Iris pigment epithelial cell (primary cell): Measurements from ENCODE around the gene CHST1.

ENCODE experiments used
- DNase-seq: peaks from one replicate; pipeline ENCODE4 v3.0.0-alpha.2; 2011; ENCODE audit warnings: low read depth

The CHST1 gene

GRCh38 chr11:45644981-45645889 is 20.2 kb downstream of the CHST1 start:
- no peak for DNase-seq

- no peak for DNase-seq
These were observed 21.7 kb downstream of the CHST1 start for GRCh38 chr11:45643598-45644260.

GRCh38 chr11:45641961-45642360 is 23.5 kb downstream of the CHST1 start:
- DNase-seq = no peak

DNA sequence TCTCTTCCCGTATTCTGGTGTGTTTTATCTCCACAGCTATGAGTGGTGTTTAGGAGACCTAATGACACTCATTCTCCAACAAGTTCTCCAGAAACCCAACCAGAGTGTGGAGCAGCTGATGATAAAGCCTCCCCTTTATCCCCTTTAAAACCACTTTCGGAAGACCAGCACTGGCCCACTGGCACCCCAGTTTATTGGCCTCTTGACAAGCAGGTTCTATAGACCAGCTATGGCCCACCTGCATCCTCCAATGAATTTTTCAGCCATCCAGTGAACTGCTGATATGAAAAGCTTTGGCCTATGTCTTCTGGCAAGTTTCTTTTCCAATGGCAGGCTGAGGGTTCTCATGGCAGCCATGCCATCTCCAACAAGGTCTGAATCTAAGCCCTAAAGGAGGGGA is 27.4 kb downstream of the CHST1 start:
- DNase-seq = no peak

GRCh38 chr11:45635907-45636306 is 29.5 kb downstream of the CHST1 start:
- DNase-seq = no peak

GRCh38 chr11:45625611-45626010 is 39.8 kb downstream of the CHST1 start:
- DNase-seq = no peak

- no peak for DNase-seq
These were observed 41.3 kb downstream of the CHST1 start for GRCh38 chr11:45624095-45624494.

DNA sequence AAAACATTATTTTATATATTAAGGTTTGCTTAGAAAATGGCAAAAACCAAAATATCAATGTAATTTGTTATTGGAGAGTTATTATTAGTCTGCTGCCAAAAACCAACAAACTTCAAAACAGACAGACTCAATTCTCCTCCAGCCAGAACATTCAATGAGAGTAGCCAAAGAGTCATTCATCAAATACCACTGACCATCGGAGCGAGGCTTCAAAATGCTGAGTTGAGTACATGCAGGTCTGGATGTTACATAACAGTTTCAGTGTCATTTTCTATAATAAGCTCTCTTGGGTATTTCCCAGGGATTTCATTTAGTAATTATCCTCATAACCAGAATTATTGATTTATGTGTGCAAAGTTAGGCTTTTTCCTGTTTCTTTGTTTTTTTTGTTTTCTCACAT is 42.6 kb downstream of the CHST1 start:
- DNase-seq = no peak

DNA sequence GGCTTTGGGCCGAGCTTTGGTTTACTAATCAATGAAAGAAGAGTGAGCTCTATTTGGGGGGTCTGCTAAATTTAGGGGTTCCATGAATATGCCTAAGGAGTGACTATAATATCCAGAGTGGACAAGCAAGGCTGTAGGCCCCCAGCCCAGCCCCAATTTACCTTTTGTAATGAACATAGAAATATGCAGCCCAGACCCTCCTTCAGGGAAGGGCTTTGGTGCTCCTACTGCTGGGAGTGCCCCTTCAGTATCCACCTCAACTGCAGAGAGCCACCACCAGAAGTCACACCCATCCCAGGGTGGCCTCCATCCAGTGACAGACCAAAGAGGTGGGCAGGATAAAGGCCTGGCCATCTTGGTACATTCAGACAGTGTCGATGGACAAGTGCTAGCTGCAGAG is 43.1 kb downstream of the CHST1 start:
- DNase-seq = no peak

DNA sequence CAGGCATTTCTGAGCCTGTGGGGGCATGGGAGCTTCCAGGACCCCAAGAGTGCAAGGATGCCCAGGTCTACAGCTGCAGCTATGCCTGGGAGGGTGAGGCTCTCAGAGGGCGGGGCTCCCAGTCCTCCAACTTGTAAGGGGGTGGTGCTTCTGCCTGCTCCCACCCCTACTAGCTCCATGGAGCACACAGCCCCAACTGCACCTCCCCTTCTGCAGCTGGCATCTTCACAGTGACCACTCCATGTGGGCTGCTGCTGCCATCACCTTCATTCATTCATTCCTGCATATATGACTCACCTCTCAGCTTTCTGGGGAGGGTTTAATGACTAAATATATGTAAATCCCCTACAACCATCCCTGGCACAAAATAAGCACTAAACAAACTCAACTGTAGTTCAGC is 43.8 kb downstream of the CHST1 start:
- DNase-seq = no peak

GRCh38 chr11:45620243-45620642 is 45.2 kb downstream of the CHST1 start:
- no peak for DNase-seq

DNA sequence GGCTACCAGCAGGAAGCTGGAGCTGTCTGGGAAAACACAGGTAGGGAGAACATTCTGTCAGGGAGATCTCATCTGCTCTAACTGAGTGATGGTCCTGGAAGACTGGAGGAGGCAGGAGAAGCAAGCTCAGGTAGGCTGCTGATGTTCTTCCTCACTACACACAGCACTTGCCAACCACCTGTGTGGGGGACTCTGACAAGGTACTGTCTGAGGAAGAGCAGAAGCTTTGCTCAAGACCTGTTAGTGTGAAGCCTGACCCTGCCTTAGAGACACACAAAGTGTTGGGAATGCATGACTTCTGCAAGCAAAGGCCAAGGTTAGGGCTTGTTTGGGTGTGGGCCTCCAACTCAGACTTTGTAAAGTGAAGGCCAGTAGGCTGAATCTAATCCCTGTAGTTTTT is 46.5 kb downstream of the CHST1 start:
- no peak for DNase-seq

DNA sequence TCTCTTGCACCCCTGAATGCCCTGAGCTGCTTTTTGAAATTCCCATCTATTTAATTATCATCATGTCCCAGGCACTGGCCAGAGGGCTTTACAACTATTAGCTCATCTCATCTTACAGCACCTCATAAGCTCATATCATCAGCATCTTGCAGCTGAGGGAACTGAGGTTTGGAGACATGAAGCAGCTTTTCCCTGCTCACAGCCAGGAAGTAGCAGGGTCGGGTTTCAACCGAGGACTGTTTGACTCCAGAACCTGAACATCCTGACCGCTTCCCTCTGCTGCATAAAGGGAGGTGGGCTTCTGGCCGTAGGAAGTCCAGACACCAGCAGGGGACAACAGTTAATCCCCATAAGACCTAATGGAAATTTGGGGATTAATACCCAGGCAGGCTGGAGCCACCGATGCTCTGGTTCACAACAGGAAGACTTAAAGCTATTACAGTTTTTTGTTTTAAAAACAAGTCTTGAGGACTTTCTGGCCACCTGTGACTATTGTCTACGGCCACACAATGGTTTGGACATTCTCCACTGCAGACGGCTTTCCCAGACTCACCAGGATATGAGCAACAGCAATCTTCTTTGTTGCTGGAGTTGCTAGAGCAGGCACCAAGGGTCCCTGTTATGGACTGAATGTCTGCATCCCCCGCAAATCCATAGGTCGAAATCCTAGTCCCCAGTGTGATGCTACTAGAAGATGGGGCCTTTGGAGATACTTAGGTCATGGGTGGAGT is 47.4 kb downstream of the CHST1 start:
- peak; percentile 5 for DNase-seq

DNA sequence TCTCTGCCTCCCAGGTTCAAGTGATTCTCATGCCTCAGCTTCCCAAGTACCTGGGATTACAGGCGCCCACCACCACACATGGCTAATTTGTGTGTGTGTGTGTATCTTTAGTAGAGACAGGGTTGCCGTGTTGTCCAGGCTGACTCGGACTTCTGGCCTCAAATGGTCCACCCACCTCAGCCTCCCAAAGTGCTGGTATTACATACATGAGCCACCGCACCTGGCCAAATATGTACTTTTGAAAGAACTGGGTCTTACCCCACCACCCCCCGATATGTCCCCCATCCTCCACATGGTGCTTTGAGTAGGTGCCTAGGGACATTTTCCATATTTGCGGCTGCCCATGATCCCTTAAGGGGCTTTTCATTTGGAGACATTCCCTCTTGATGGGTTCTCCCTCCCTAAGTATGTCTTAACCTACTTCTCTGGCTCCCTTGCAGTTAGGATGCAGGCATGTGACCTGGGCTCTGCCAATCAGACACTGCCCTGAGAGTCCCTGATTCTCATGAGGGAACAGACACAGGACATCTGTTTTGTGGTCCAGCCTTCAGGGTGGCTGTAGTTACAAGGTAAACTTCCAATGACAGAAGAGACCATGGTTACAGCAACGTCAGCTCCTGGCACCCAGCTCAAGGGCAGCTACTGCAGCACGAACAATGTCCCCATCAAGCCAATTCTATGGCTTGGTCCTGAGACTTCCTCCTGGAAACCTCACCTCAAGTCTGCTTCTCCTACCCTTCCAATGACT is 48.4 kb downstream of the CHST1 start:
- DNase-seq = no peak

GRCh38 chr11:45615182-45615792 is 50.1 kb downstream of the CHST1 start:
- no peak for DNase-seq

DNA sequence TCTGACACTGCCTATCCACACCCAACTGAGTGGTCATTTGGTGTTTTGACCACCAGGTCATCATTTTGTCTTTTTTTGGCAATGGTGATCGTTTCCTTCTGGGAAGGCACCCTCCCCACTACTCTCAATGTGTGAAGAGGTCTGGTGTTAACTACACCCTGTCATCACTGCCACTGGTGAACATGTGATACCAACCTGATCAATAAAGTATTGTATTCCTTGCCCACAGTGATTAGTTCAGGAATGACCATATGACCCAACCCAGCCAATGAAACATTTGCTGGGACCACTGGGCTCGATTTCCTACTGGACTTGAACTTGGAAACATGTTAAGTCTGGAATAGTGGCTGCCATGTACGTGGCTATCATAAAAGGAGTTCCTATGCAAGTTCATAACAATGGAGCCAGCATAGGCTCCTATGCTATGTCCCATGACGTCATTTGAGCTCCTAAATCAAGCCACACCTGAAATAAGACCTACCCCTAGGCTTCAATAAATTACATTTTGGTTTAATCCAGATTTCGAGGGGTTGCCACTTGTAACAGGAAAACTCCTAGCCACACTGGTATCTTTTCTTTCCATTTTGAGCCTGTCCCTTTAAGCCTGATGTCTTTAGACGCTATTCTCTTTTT is 51.1 kb downstream of the CHST1 start:
- no peak for DNase-seq

GRCh38 chr11:45610627-45611026 is 54.8 kb downstream of the CHST1 start:
- DNase-seq = no peak

DNA sequence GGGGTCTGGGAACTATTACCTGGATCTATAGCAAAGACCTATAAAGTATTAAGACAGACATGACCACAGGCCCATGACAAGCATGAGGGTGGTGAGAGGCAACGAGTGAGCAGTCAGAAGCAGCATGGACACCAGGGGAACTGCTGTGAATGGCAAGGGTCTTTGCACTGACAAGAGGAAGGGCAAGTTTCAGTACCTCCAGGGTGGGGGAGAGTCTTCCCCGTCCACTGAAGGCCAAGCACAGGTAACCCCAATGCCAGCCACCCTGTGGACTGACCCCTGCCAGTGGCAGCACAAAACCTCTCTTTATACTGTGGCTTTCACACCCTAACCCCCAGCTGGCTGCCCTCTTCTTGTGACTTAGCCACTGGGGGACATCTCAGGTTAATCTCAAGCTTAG is 55.5 kb downstream of the CHST1 start:
- no peak for DNase-seq

- DNase-seq = no peak
These were observed 56.1 kb downstream of the CHST1 start for GRCh38 chr11:45609337-45609736.

DNA sequence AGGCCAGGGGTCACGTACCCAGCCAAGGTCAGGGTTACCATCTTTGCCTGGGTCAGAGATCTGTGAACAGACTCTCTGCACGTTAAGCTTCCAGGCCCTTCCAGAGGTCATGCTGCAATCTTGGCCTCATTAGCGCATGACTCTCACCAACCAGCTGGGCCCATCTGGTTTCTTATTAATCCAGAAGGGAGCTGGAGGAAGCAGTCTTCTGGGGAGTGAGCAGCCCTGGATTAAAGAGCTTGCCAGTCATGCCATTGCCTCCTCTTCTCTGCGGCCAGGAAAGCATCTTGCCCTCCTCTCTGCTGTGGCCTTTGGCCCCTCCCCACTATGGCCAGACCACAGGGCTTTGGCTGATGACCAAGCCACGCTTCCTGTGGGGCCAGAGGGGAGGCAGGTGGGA is 57.4 kb downstream of the CHST1 start:
- no peak for DNase-seq
